Measurements from ENCODE around the gene PPP3R2. TPM values are rescaled to one million over a fixed set of nuclear protein-coding genes. Genes with fewer than 3 reads are reported as not detected.
A peak's percentile ranks its signal among the peaks of the same experiment; 100 is the strongest.

Gene PPP3R2, protein sequence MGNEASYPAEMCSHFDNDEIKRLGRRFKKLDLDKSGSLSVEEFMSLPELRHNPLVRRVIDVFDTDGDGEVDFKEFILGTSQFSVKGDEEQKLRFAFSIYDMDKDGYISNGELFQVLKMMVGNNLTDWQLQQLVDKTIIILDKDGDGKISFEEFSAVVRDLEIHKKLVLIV
- total RNA-seq, result not detected

GRCh38 chr9:101594796-101595195, at the start of gene PPP3R2:
TSS of gene PPP3R2 (minus strand) at chr9:101594969. CDS start at chr9:101594921, 48 bp downstream.
- H3K4me1 Mint-ChIP-seq, result no peaks in the 10 kb centered on the region
- peaks cover 1% of the 10 kb centered on the region for H3K27me3 Mint-ChIP-seq
- ChIA-PET CTCF (no interaction called here), POLR2A (no interaction called here)
- H3K36me3 Mint-ChIP-seq (ENCODE audit: low read depth), result no peaks in the 10 kb centered on the region
- no peak within 1 kb of the TSS for H3K4me3 Mint-ChIP-seq
- no peak for DNase-seq
- no peak within 1 kb of the TSS for H3K27ac Mint-ChIP-seq
- no peaks in the 10 kb centered on the region for H3K9me3 Mint-ChIP-seq

- H3K27me3 Mint-ChIP-seq, result no peaks in the 10 kb centered on the region
- no peak overlapping the region for H3K4me3 Mint-ChIP-seq
- ChIA-PET CTCF (no interaction called here), POLR2A (no interaction called here)
- H3K4me1 Mint-ChIP-seq, result no peaks in the 10 kb centered on the region
- no peak overlapping the region for H3K27ac Mint-ChIP-seq
- no peaks in the 10 kb centered on the region for H3K36me3 Mint-ChIP-seq (ENCODE audit: low read depth)
- no peaks in the 10 kb centered on the region for H3K9me3 Mint-ChIP-seq
- no peak for DNase-seq
Measured at GRCh38 chr9:101639785-101640665, 45.3 kb upstream of the PPP3R2 start.

- H3K4me3 Mint-ChIP-seq, result no peak overlapping the region
- H3K4me1 Mint-ChIP-seq, result no peaks in the 10 kb centered on the region
- no peaks in the 10 kb centered on the region for H3K9me3 Mint-ChIP-seq
- POLR2A ChIA-PET, result no interaction called here
- CTCF ChIA-PET, result no interaction called here
- H3K27ac Mint-ChIP-seq, result no peak overlapping the region
- no peak for DNase-seq
- H3K36me3 Mint-ChIP-seq (ENCODE audit: low read depth), result no peaks in the 10 kb centered on the region
- H3K27me3 Mint-ChIP-seq, result no peaks in the 10 kb centered on the region
Measured at GRCh38 chr9:101639311-101639710, 44.5 kb upstream of the PPP3R2 start.

GRCh38 chr9:101636247-101636646, 41.5 kb upstream of the PPP3R2 start:
- Mint-ChIP-seq H3K9me3 (no peaks in the 10 kb centered on the region), H3K4me1 (no peaks in the 10 kb centered on the region), H3K36me3 (ENCODE audit: low read depth) (no peaks in the 10 kb centered on the region), H3K27ac (no peak overlapping the region), H3K4me3 (no peak overlapping the region), H3K27me3 (peaks cover 4% of the 10 kb centered on the region)
- ChIA-PET POLR2A (no interaction called here), CTCF (no interaction called here)
- DNase-seq, result no peak

GRCh38 chr9:101635473-101635872, 40.7 kb upstream of the PPP3R2 start:
- Mint-ChIP-seq H3K27ac (no peak overlapping the region), H3K36me3 (ENCODE audit: low read depth) (no peaks in the 10 kb centered on the region), H3K27me3 (peaks cover 4% of the 10 kb centered on the region), H3K9me3 (no peaks in the 10 kb centered on the region), H3K4me3 (no peak overlapping the region), H3K4me1 (no peaks in the 10 kb centered on the region)
- CTCF ChIA-PET, result no interaction called here
- DNase-seq, result no peak
- POLR2A ChIA-PET, result interaction anchor here (0.8 kb wide), 1 partner anchor 12 kb away, joined by 3 read pairs; no protein-coding TSS in a partner anchor

DNA sequence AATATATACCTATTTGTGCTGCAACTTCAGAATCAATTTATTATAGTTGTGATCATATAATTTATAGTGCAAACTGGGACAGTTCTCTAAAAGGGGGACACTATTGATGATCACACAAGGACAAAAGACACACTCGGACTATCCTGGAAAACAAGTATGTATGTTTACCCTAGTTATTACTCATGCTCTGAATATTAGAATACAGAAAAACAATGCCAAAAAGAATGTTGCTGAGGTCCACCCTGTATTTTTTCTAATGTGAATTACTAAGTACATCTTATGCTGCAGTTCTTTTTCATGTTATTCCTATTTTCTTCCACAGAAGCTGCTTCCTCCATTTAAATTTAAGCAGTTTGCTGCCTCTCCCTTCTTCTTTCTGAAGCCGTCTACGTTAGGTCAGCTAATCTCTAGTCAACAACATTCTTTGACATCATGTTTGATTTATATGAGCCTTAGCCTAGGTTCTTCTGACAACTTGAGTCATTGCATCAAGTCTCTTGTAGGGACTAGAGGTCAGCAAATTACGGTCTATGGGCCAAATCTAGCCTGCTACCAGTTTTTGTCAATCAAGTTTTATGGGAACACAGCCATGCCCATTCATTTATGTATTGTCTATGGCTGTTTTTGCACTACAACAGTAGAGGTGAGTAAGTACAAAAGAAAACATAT, 40.1 kb upstream of the PPP3R2 start:
- ChIA-PET POLR2A (interaction anchor here (0.8 kb wide), 1 partner anchor 13 kb away, joined by 3 read pairs; no protein-coding TSS in a partner anchor), CTCF (no interaction called here)
- H3K27ac Mint-ChIP-seq, result no peak overlapping the region
- H3K27me3 Mint-ChIP-seq, result peaks cover 4% of the 10 kb centered on the region
- no peaks in the 10 kb centered on the region for H3K4me1 Mint-ChIP-seq
- DNase-seq, result no peak
- H3K4me3 Mint-ChIP-seq, result no peak overlapping the region
- no peaks in the 10 kb centered on the region for H3K36me3 Mint-ChIP-seq (ENCODE audit: low read depth)
- no peaks in the 10 kb centered on the region for H3K9me3 Mint-ChIP-seq

GRCh38 chr9:101632611-101633010, 37.8 kb upstream of the PPP3R2 start:
- Mint-ChIP-seq H3K27me3 (peaks cover 4% of the 10 kb centered on the region), H3K36me3 (ENCODE audit: low read depth) (no peaks in the 10 kb centered on the region), H3K9me3 (no peaks in the 10 kb centered on the region), H3K4me3 (no peak overlapping the region), H3K27ac (no peak overlapping the region), H3K4me1 (no peaks in the 10 kb centered on the region)
- ChIA-PET CTCF (no interaction called here), POLR2A (no interaction called here)
- DNase-seq, result no peak

DNA sequence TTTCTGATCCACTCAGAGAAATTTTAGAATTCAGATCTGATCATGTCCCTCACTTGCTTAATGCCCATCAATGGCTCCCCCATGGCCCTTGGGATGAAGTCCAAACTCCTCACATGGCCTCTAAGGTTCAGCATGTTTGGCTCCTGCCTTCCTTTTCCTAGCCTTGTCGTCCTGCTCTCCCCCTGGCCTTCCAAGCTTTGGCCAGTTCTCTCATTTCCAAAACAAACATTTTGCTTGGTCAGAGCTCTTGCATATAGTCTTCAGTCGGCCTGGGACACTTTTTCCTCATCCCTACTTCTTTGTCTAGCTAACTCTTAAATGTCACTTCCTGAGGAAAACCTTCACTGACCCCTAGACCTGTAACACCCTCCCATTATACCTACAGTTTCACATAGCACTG, 37.1 kb upstream of the PPP3R2 start:
- no peak overlapping the region for H3K27ac Mint-ChIP-seq
- no peak for DNase-seq
- no peaks in the 10 kb centered on the region for H3K4me1 Mint-ChIP-seq
- no peaks in the 10 kb centered on the region for H3K9me3 Mint-ChIP-seq
- ChIA-PET CTCF (interaction anchor here (0.6 kb wide), 1 partner anchor 291 kb away, joined by 4 read pairs; no protein-coding TSS in a partner anchor), POLR2A (no interaction called here)
- no peak overlapping the region for H3K4me3 Mint-ChIP-seq
- no peaks in the 10 kb centered on the region for H3K36me3 Mint-ChIP-seq (ENCODE audit: low read depth)
- H3K27me3 Mint-ChIP-seq, result peaks cover 4% of the 10 kb centered on the region

DNA sequence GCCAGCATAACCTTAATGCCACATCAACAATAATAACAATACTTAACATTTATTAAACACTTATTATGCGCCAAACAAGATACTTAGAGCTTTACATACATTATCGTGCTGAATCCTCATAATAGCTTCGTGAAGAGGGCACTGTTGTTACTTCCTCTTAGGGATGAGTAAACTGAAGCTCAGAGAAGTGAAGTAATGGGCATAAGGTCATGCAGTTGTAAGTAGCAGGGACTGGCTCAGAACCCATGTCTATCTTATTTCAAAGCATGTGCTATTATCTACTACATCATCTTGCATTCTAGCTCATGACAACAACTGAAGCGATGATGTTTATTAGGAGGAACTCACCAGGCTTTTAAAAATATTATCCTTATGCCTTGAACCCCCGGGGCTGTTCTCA, 34.9 kb upstream of the PPP3R2 start:
- Mint-ChIP-seq H3K27me3 (peaks cover 4% of the 10 kb centered on the region), H3K27ac (no peak overlapping the region), H3K36me3 (ENCODE audit: low read depth) (no peaks in the 10 kb centered on the region), H3K4me3 (no peak overlapping the region), H3K4me1 (peaks cover 5% of the 10 kb centered on the region), H3K9me3 (no peaks in the 10 kb centered on the region)
- no peak for DNase-seq
- CTCF ChIA-PET, result no interaction called here
- POLR2A ChIA-PET, result no interaction called here

DNA sequence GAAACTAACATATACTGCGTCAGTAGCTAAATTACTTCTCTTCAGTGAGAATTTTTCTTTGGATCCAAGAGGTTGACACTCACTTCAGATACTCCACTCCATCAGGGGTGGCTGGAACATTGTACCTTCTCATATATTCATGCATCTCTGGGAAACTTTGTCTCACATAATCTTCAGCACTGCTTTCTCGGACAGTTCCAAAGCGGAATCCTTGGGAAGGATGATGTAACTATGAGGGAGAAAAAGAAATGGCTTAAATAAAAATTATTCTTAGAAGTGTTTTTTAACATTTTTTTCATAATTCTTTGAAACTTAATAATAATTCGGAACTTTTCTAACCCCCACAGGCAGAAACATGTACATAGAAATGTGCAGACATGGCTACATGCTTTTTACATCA, 33.4 kb upstream of the PPP3R2 start:
- ChIA-PET POLR2A (no interaction called here), CTCF (no interaction called here)
- Mint-ChIP-seq H3K9me3 (no peaks in the 10 kb centered on the region), H3K4me3 (no peak overlapping the region), H3K36me3 (ENCODE audit: low read depth) (no peaks in the 10 kb centered on the region), H3K4me1 (peaks cover 5% of the 10 kb centered on the region), H3K27ac (no peak overlapping the region), H3K27me3 (peaks cover 4% of the 10 kb centered on the region)
- DNase-seq, result no peak

GRCh38 chr9:101626295-101626694, 31.5 kb upstream of the PPP3R2 start:
- ChIA-PET POLR2A (interaction anchor here (1.0 kb wide), 1 partner anchor 17 kb away, joined by 3 read pairs; no protein-coding TSS in a partner anchor), CTCF (no interaction called here)
- Mint-ChIP-seq H3K9me3 (no peaks in the 10 kb centered on the region), H3K4me3 (no peak overlapping the region), H3K27ac (no peak overlapping the region), H3K27me3 (no peaks in the 10 kb centered on the region), H3K36me3 (ENCODE audit: low read depth) (no peaks in the 10 kb centered on the region), H3K4me1 (peaks cover 5% of the 10 kb centered on the region)
- peak; percentile 17 for DNase-seq

GRCh38 chr9:101625876-101626275, 31.1 kb upstream of the PPP3R2 start:
- CTCF ChIA-PET, result no interaction called here
- Mint-ChIP-seq H3K9me3 (no peaks in the 10 kb centered on the region), H3K4me1 (peaks cover 5% of the 10 kb centered on the region), H3K36me3 (ENCODE audit: low read depth) (no peaks in the 10 kb centered on the region), H3K27ac (no peak overlapping the region), H3K4me3 (no peak overlapping the region), H3K27me3 (no peaks in the 10 kb centered on the region)
- POLR2A ChIA-PET, result interaction anchor here (1.0 kb wide), 1 partner anchor 17 kb away, joined by 3 read pairs; no protein-coding TSS in a partner anchor
- DNase-seq, result no peak

DNA sequence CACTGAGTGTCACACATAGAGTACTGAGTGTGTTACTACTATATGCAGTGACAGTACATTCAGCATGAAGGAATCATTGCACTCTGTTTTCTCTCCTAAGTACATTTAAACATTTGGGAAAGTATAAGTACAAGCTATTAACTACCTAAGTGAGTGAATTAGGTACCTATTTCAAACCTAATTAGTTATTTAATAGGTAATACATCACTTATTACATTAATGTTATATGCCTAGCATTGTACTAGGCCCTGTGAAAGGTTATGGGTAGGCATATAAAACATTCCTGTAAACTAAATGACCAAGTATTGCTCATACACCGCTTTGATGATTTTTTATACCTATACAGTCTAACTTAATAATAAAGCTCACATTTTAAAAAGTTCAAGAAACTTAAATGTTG, 25.7 kb upstream of the PPP3R2 start:
- H3K4me3 Mint-ChIP-seq, result no peak overlapping the region
- H3K4me1 Mint-ChIP-seq, result no peaks in the 10 kb centered on the region
- ChIA-PET CTCF (no interaction called here), POLR2A (no interaction called here)
- H3K36me3 Mint-ChIP-seq (ENCODE audit: low read depth), result no peaks in the 10 kb centered on the region
- no peak overlapping the region for H3K27ac Mint-ChIP-seq
- DNase-seq, result no peak
- H3K27me3 Mint-ChIP-seq, result no peaks in the 10 kb centered on the region
- H3K9me3 Mint-ChIP-seq, result no peaks in the 10 kb centered on the region

All from activated CD4-positive, alpha-beta memory T cell treated with anti-CD3 and anti-CD28 coated beads, Interleukin-2, amount 10 ng/mL, durations not matched to agents 7 days and 5 days (primary cell).